CD14-positive monocyte (primary cell): Measurements from ENCODE around the gene AGR3. TPM values are rescaled to one million over a fixed set of nuclear protein-coding genes. Genes with fewer than 3 reads are reported as not detected.

Source experiments
- DNase-seq, 3 donors: peaks; one replicate each; pipeline ENCODE4 v3.0.0-alpha.2; 2011 to 2022
- H2AFZ ChIP-seq: 2 replicates; pipeline ENCODE4 v1.6.0; 2012; ENCODE audit warnings: mild to moderate bottlenecking, low read depth, low read length, inconsistent platforms; ENCODE audit not compliant: insufficient read depth, poor library complexity, severe bottlenecking
- H3K27ac ChIP-seq, 2 donors: 1 replicate in 1 of 2; 2 replicates in 1 of 2; pipeline ENCODE4 v1.5.1; 2012 to 2013; ENCODE audit warnings: low read length in 2 of 2, control low read depth in 1 of 2, inconsistent platforms in 1 of 2, low read depth in 1 of 2, mild to moderate bottlenecking in 1 of 2
- H3K27me3 ChIP-seq, 2 donors: one replicate each; pipeline versions ENCODE4 v1.6.0 to v1.6.1; 2011 to 2013; ENCODE audit warnings: low read length in 2 of 2; ENCODE audit not compliant: control insufficient read depth in 2 of 2, insufficient read depth in 2 of 2
- H3K36me3 ChIP-seq, 2 donors: replicated peaks in 1 of 2; 1 replicate in 1 of 2; 2 replicates in 1 of 2; pipeline versions ENCODE4 v1.5.1 to v1.6.1; 2012 to 2013; ENCODE audit warnings: low read length in 2 of 2, control low read depth in 1 of 2, inconsistent platforms in 1 of 2, mild to moderate bottlenecking in 1 of 2; ENCODE audit not compliant: insufficient read depth in 2 of 2, control insufficient read depth in 1 of 2
- H3K4me1 ChIP-seq, 2 donors: 1 replicate in 1 of 2; 2 replicates in 1 of 2; pipeline versions ENCODE4 v1.5.1 to v1.6.1; 2012 to 2013; ENCODE audit warnings: low read length in 2 of 2, control low read depth in 1 of 2, inconsistent platforms in 1 of 2, mild to moderate bottlenecking in 1 of 2, moderate library complexity in 1 of 2; ENCODE audit not compliant: insufficient read depth in 2 of 2, control insufficient read depth in 1 of 2
- H3K4me2 ChIP-seq: replicated peaks from 2 replicates; pipeline ENCODE3; 2012; ENCODE audit warnings: low read length, moderate library complexity, mild to moderate bottlenecking; ENCODE audit not compliant: poor library complexity, severe bottlenecking; ENCODE audit errors: extremely low read depth
- H3K4me3 ChIP-seq, 3 experiments: fragments of 200-600 bp in 1 of 3; sonication (generic) in 1 of 3; replicated peaks in 1 of 3; 1 replicate in 2 of 3; 2 replicates in 1 of 3; pipeline ENCODE4 v1.5.1; 2011 to 2013; ENCODE audit warnings: low read length in 3 of 3, mild to moderate bottlenecking in 3 of 3, control low read depth in 2 of 3, low read depth in 2 of 3, inconsistent platforms in 1 of 3, moderate library complexity in 1 of 3
- H3K79me2 ChIP-seq: 2 replicates; pipeline ENCODE4 v1.6.0; 2012; ENCODE audit warnings: mild to moderate bottlenecking, control low read depth, inconsistent platforms, low read length, moderate library complexity; ENCODE audit not compliant: insufficient read depth
- H3K9ac ChIP-seq: 2 replicates; pipeline ENCODE4 v1.6.0; 2017; ENCODE audit warnings: low read length, mild to moderate bottlenecking; ENCODE audit not compliant: insufficient read depth, poor library complexity, severe bottlenecking
- H3K9me3 ChIP-seq, 2 donors: replicated peaks in 1 of 2; 1 replicate in 1 of 2; 2 replicates in 1 of 2; pipeline versions ENCODE4 v1.5.1 to v1.6.1; 2012 to 2013; ENCODE audit warnings: low read length in 2 of 2, control low read depth in 1 of 2; ENCODE audit not compliant: control insufficient read depth in 1 of 2, insufficient read depth in 1 of 2
- H4K20me1 ChIP-seq: 2 replicates; pipeline ENCODE4 v1.6.0; 2012; ENCODE audit warnings: mild to moderate bottlenecking, low read length, control low read depth, moderate library complexity; ENCODE audit not compliant: insufficient read depth
- H3K27ac Mint-ChIP-seq, 7 donors: one replicate each; pipeline ENCODE4 v1.8.0; 2020; ENCODE audit warnings: mild to moderate bottlenecking in 7 of 7, mixed read lengths in 7 of 7, moderate library complexity in 6 of 7, inconsistent platforms in 2 of 7
- H3K27me3 Mint-ChIP-seq, 3 donors: one replicate each; pipeline ENCODE4 v1.8.0; 2021 to 2022; ENCODE audit warnings: low read depth in 3 of 3, mild to moderate bottlenecking in 3 of 3, mixed read lengths in 3 of 3, moderate library complexity in 3 of 3, inconsistent platforms in 1 of 3
- H3K36me3 Mint-ChIP-seq, 2 donors: one replicate each; pipeline ENCODE4 v1.8.0; 2020; ENCODE audit warnings: mixed read lengths in 2 of 2, inconsistent platforms in 1 of 2, mild to moderate bottlenecking in 1 of 2
- H3K4me1 Mint-ChIP-seq: one replicate; pipeline ENCODE4 v1.8.0; 2020; ENCODE audit warnings: mild to moderate bottlenecking, mixed read lengths
- H3K4me3 Mint-ChIP-seq, 2 donors: one replicate each; pipeline ENCODE4 v1.8.0; 2020; ENCODE audit warnings: mild to moderate bottlenecking in 2 of 2, mixed read lengths in 2 of 2, moderate library complexity in 1 of 2
- H3K9me3 Mint-ChIP-seq, 7 donors: one replicate each; pipeline ENCODE4 v1.8.0; 2020 to 2022; ENCODE audit warnings: mixed read lengths in 7 of 7, mild to moderate bottlenecking in 6 of 7, moderate library complexity in 6 of 7, inconsistent platforms in 2 of 7
- CTCF ChIP-seq: fragments of 200-600 bp; IDR thresholded peaks from one replicate; pipeline ENCODE4 v1.8.0; 2022; ENCODE audit warnings: antibody characterized with exemption, mild to moderate bottlenecking
- WGBS: methylation state at CpG from one replicate; pipeline ENCODE4 v1.1.5; 2013; ENCODE audit warnings: missing lambda C conversion rate; ENCODE audit not compliant: insufficient coverage; 5-methylcytosine and 5-hydroxymethylcytosine counted together
- intact Hi-C, 2 donors: fragments of 100-400 bp; cut with micrococcal nuclease; formaldehyde crosslinking; loops; one replicate each; pipeline versions ENCODE4 v1.15.0 to v1.15.1; 2023
- polyA plus RNA-seq, 3 donors: library from polyadenylated mRNA; depleted of rRNA in 1 of 3; unstranded in 2 of 3; stranded (reverse) in 1 of 3; fragments of 300-500 nt in 2 of 3; fragments of >200 nt in 1 of 3; fragmentation: Illumina TruSeq in 2 of 3; gene quantifications; 1 replicate in 2 of 3; 2 replicates in 1 of 3; pipeline ENCODE4 v1.2.3, GENCODE V29; 2012 to 2021

The AGR3 gene
- polyA plus RNA-seq, 3 donors: not detected

- no peaks in the 10 kb centered on the region for H3K9me3 ChIP-seq
- no peaks in the 10 kb centered on the region for H3K27me3 ChIP-seq
- H3K4me3 ChIP-seq: no peak overlapping the region
- H4K20me1 ChIP-seq: no peaks in the 10 kb centered on the region
- no peak overlapping the region for H3K27ac ChIP-seq
- 88% methylated on average over 1 of the region's 5 CpGs for WGBS
- no peaks in the 10 kb centered on the region for H3K36me3 ChIP-seq
- DNase-seq: no peak
- intact Hi-C loops: no loop called here
- peaks cover 6% of the 10 kb centered on the region for H3K4me1 Mint-ChIP-seq
- H3K9ac ChIP-seq: no peak overlapping the region
- H3K4me2 ChIP-seq: no peak overlapping the region
- peaks cover 0 to 2% (median 0%) of the 10 kb centered on the region in 3 donors for H3K27me3 Mint-ChIP-seq
- no peak overlapping the region for H3K4me3 Mint-ChIP-seq
- H3K36me3 Mint-ChIP-seq: no peaks in the 10 kb centered on the region
- H3K27ac Mint-ChIP-seq: no peak overlapping the region
- H2AFZ ChIP-seq: no peak overlapping the region
- no peak for TF ChIP-seq CTCF
- no peaks in the 10 kb centered on the region for H3K9me3 Mint-ChIP-seq
- H3K79me2 ChIP-seq: no peaks in the 10 kb centered on the region
- no peaks in the 10 kb centered on the region for H3K4me1 ChIP-seq
Measured at GRCh38 chr7:16889305-16889704, 7.5 kb upstream of the AGR3 start.

- Mint-ChIP-seq H3K9me3 (peaks cover 0 to 3% (median 1%) of the 10 kb centered on the region in 7 donors), H3K4me3 (no peak overlapping the region), H3K36me3 (no peaks in the 10 kb centered on the region), H3K27me3 (peaks cover 0 to 2% (median 0%) of the 10 kb centered on the region in 3 donors), H3K4me1 (no peaks in the 10 kb centered on the region), H3K27ac (no peak overlapping the region)
- no peak overlapping the region for H3K27ac ChIP-seq
- no peaks in the 10 kb centered on the region for H4K20me1 ChIP-seq
- intact Hi-C loops: no loop called here
- no peak overlapping the region for H2AFZ ChIP-seq
- TF ChIP-seq CTCF: no peak
- H3K27me3 ChIP-seq: no peaks in the 10 kb centered on the region
- H3K4me1 ChIP-seq: no peaks in the 10 kb centered on the region
- no peak for DNase-seq
- WGBS: no CpG with 5 or more reads among the region's 2 CpGs
- no peaks in the 10 kb centered on the region for H3K36me3 ChIP-seq
- H3K9ac ChIP-seq: no peak overlapping the region
- H3K9me3 ChIP-seq: no peaks in the 10 kb centered on the region
- no peak overlapping the region for H3K4me3 ChIP-seq
- H3K79me2 ChIP-seq: no peaks in the 10 kb centered on the region
- no peak overlapping the region for H3K4me2 ChIP-seq
Measured at GRCh38 chr7:16883918-16884317, 2.1 kb upstream of the AGR3 start.
